ENCODE data around the gene SHMT2.

DNA sequence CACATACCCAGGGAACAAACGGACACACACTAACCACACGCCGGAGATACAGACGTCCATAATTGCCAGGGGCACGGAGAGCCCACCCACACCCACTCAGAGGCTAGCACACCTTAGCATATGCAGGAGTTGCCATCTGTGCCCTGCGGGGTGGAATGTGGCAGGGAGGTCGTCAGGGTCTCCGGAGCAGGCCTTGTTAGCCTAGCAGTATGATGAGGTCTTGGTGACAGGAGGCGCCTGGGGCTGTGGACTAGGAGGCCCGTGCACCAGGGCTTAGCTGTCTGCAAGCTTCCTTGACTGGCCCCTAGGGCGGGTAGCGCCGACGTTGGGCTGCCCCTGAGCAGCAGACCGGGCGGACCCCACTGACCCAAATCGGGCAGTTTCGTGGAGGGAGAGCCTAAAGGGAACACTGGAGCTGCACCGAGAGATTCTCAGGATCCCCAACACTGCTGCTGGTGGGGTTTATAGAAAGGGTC lies 11.5 kb downstream of the SHMT2 start:
- TF ChIP-seq, protein P1, sequence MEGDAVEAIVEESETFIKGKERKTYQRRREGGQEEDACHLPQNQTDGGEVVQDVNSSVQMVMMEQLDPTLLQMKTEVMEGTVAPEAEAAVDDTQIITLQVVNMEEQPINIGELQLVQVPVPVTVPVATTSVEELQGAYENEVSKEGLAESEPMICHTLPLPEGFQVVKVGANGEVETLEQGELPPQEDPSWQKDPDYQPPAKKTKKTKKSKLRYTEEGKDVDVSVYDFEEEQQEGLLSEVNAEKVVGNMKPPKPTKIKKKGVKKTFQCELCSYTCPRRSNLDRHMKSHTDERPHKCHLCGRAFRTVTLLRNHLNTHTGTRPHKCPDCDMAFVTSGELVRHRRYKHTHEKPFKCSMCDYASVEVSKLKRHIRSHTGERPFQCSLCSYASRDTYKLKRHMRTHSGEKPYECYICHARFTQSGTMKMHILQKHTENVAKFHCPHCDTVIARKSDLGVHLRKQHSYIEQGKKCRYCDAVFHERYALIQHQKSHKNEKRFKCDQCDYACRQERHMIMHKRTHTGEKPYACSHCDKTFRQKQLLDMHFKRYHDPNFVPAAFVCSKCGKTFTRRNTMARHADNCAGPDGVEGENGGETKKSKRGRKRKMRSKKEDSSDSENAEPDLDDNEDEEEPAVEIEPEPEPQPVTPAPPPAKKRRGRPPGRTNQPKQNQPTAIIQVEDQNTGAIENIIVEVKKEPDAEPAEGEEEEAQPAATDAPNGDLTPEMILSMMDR (IDR thresholded peaks at IDR 0.05; ENCODE audit: insufficient read depth, low read length): no peak
- TF ChIP-seq, protein P2, sequence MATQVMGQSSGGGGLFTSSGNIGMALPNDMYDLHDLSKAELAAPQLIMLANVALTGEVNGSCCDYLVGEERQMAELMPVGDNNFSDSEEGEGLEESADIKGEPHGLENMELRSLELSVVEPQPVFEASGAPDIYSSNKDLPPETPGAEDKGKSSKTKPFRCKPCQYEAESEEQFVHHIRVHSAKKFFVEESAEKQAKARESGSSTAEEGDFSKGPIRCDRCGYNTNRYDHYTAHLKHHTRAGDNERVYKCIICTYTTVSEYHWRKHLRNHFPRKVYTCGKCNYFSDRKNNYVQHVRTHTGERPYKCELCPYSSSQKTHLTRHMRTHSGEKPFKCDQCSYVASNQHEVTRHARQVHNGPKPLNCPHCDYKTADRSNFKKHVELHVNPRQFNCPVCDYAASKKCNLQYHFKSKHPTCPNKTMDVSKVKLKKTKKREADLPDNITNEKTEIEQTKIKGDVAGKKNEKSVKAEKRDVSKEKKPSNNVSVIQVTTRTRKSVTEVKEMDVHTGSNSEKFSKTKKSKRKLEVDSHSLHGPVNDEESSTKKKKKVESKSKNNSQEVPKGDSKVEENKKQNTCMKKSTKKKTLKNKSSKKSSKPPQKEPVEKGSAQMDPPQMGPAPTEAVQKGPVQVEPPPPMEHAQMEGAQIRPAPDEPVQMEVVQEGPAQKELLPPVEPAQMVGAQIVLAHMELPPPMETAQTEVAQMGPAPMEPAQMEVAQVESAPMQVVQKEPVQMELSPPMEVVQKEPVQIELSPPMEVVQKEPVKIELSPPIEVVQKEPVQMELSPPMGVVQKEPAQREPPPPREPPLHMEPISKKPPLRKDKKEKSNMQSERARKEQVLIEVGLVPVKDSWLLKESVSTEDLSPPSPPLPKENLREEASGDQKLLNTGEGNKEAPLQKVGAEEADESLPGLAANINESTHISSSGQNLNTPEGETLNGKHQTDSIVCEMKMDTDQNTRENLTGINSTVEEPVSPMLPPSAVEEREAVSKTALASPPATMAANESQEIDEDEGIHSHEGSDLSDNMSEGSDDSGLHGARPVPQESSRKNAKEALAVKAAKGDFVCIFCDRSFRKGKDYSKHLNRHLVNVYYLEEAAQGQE (IDR thresholded peaks at IDR 0.05; ENCODE audit: insufficient replicate concordance, low read depth): no peak
- TF ChIP-seq SPI1 (IDR thresholded peaks at IDR 0.05; ENCODE audit: borderline replicate concordance, low read depth) (no peak), POLR2AphosphoS5 (IDR thresholded peaks at IDR 0.05; ENCODE audit: low read depth) (no peak)

Measured in HL-60 (cell line).